Fibroblast of pulmonary artery (primary cell): ENCODE results near the gene PHF13.
"Not testable (repeated sequence)": the region's sequence is repeated elsewhere in the genome, so short reads cannot be mapped to it uniquely, and the experiment has no call there.

ENCODE experiments used
- DNase-seq: peaks from one replicate; pipeline ENCODE4 v3.0.0-alpha.2; 2010; ENCODE audit warnings: low read depth
- H3K4me3 ChIP-seq: replicated peaks from 2 replicates; pipeline ENCODE4 v1.5.1; 2011; ENCODE audit warnings: low read depth, mild to moderate bottlenecking, control low read depth, low read length, moderate library complexity
- TF ChIP-seq, protein P1 (sequence below): IDR thresholded peaks from 2 replicates; pipeline ENCODE4 v1.5.1; 2011; ENCODE audit warnings: mild to moderate bottlenecking, control low read depth, low read length, inconsistent platforms; ENCODE audit errors: missing control alignments

Gene PHF13

DNA sequence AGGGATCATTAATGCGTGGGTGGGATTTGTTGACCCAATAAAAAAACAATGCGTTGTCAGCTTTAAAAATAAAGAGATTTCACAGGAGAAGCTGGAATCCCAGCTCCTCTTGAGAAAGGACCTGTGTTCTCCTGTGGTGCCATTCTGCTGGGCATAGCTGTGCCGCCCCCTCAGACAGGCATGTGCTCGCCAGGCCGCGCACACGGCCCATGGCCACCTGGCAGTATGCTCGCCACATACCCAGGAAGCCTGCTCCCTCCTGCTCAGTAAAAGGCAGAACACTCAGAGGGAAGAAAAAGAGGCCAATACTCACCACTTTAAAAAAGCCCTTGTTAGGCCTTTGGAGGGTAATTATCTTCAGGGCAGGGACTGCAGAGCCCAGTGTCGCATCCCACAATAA lies 24.2 kb downstream of the PHF13 start:
- H3K4me3 ChIP-seq, result no peak overlapping the region
- TF ChIP-seq, protein P1, sequence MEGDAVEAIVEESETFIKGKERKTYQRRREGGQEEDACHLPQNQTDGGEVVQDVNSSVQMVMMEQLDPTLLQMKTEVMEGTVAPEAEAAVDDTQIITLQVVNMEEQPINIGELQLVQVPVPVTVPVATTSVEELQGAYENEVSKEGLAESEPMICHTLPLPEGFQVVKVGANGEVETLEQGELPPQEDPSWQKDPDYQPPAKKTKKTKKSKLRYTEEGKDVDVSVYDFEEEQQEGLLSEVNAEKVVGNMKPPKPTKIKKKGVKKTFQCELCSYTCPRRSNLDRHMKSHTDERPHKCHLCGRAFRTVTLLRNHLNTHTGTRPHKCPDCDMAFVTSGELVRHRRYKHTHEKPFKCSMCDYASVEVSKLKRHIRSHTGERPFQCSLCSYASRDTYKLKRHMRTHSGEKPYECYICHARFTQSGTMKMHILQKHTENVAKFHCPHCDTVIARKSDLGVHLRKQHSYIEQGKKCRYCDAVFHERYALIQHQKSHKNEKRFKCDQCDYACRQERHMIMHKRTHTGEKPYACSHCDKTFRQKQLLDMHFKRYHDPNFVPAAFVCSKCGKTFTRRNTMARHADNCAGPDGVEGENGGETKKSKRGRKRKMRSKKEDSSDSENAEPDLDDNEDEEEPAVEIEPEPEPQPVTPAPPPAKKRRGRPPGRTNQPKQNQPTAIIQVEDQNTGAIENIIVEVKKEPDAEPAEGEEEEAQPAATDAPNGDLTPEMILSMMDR, result no peak
- DNase-seq, result no peak

DNA sequence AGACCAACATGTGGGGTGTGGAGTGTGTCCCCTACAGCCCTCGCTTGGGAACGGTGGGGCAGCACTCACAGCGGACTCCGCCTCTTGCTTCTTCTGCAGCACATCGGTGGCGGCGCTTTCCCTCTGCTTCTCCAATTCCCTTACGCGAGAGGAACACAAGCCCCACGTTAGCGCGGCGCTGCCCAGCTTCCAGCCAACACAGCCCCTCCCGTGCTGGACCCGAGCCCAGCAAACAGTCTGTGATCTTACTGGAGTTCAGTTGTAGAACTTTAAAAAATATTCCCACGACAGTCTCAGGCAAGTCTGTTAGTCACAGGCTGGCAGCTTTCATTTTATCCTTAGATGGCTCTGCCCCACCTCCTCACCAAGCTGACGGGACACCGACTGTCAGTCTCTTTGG lies 24.7 kb downstream of the PHF13 start:
- TF ChIP-seq, protein P1, result no peak
- DNase-seq, result peak; percentile 66
- no peak overlapping the region for H3K4me3 ChIP-seq

DNA sequence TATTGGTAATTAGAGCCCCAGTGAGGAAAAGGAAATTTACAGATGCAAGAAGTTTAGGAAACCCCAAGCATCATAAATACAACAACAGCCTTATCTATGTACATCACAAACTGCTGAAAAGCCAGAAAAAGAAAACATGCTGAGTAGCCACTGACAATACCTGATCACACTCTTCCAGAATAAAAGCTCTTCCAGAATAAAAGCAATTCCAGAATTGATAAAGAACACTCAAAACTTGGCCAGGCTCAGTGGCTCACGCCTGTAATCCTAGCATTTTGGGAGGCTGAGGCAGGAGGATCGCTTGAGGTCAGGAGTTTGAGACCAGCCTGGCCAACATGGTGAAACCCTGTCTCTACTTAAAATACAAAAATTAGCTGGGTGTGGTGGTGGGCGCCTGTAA lies 27.3 kb downstream of the PHF13 start:
- not testable (repeated sequence) for DNase-seq, H3K4me3 ChIP-seq

DNA sequence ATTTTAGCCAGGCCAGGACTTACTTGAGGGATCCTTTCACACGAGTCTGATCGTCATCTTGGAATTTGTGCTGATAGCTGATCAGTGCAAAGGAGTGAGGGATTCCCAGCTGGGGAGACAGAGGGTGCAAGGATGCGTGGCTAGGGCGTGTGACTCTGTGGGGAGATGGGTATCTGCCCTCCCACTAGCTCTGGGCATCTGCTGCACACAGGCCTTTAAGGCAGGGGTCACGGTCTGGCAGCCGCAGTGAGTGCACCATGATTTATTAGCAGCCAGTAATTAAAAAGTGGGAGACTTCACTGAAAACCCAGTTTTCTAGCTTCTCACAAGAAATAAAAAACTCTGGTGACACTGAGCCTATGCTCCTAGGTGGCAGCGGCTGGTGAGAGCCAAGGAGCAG lies 31.5 kb downstream of the PHF13 start:
- H3K4me3 ChIP-seq, result no peak overlapping the region
- TF ChIP-seq, protein P1, result no peak
- DNase-seq, result no peak

DNA sequence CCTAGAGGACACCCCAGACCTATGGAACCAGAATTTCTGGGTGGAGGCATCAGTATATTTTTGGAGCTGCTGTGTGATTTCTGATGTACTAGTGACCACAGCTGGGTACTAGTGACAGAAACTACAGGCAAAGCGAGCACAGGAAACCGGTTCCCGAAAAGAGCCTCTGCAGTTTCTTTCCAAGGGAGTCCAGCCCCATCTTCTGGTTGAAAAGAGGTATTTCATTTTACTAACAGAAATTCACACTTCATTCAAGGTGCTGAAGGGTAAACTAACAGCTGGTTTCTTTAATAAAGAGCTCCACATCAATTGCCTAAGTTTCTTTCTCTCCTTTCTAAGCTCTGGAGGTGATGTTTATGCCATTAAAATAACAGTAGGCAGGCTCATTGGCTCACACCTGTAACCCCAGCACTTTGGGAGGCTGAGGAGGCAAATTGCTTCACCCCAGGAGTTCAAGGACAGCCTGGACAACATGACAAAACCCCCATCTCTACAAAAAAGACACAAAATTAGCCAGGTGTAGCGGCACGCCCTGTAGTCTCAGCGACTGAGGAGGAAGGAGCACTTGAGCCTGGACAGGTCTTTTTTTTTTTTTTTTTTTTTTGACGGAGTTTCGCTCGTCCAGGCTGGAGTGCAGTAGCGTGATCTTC lies 33.1 kb downstream of the PHF13 start:
- H3K4me3 ChIP-seq, result no peak overlapping the region
- peak; percentile 72 for DNase-seq
- TF ChIP-seq, protein P1, result peak; percentile 62

DNA sequence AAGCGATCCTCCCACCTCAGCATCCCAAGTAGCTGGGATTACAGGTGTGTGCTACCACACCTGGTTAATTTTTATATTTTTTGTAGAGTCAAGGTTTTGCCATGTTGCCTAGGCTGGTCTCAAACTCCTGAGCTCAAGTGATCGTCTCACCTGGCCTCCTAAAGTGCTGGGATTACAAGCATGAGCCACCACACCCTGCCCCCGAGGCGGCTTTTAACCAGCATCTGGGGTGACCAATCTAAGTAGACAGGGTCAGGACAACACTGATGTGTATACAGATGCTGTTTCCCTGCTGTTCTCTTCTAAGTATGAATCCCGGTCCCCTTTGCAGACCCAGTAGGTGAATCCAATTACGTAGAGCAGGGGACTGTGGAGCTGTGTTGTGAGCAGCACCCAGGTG lies 35.0 kb downstream of the PHF13 start:
- no peak overlapping the region for H3K4me3 ChIP-seq
- DNase-seq, result no peak
- TF ChIP-seq, protein P1, result no peak

DNA sequence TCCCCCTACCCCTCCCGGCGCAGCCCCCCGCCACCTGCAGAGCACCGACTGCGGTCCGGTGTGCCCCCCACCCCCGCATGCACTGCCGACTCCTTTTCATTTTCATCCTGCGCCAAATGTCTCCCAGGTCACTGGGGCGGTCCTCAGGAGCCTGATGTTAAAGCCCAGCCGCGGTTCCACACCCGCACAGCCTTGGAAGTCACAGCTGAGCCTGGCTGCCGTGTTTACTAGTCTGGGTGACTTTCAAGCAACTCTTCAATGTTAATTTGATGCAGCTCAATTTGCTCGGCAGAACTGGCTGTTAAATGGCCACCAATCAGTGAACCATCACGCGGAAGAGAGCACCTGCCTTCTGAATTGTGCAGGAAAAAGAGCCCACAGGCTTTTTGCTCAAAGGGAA lies 38.4 kb downstream of the PHF13 start:
- DNase-seq, result no peak
- TF ChIP-seq, protein P1, result no peak
- no peak overlapping the region for H3K4me3 ChIP-seq
